Fibroblast of skin of right biceps (primary cell): ENCODE results near the gene LGALSL.

Experiments used
- DNase-seq: peaks from one replicate; pipeline ENCODE4 v3.0.0-alpha.2; 2013

The LGALSL gene

GRCh38 chr2:64453770-64454385 lies at the start of gene LGALSL:
Gene LGALSL, plus strand, starts transcription at chr2:64454162. Its CDS starts 384 bp downstream, at chr2:64454546.
- peak; percentile 32 for DNase-seq

DNA sequence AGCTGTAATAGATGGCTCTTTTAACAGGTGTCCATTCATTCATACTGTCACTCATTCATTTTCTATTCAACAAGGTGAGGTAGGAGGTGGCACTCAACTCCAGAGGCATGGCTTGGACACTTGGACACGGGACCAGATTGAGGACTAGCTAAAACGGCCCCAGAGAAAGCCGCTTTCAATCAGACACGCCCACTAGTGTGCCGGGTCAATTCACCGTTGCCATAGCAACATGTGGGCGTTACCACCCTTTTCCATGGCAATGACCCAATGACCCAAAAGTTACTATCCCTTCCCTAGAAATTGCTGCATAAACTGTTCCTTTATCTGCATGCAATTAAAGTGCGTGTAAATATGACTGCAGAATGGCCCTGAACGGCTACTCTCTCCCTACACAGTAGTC lies 49.2 kb upstream of the LGALSL start:
- DNase-seq: no peak

- DNase-seq: peak; percentile 91
Measured at GRCh38 chr2:64405581-64406406, 48.2 kb upstream of the LGALSL start.

- no peak for DNase-seq
Measured at GRCh38 chr2:64406407-64406774, 47.6 kb upstream of the LGALSL start.

DNA sequence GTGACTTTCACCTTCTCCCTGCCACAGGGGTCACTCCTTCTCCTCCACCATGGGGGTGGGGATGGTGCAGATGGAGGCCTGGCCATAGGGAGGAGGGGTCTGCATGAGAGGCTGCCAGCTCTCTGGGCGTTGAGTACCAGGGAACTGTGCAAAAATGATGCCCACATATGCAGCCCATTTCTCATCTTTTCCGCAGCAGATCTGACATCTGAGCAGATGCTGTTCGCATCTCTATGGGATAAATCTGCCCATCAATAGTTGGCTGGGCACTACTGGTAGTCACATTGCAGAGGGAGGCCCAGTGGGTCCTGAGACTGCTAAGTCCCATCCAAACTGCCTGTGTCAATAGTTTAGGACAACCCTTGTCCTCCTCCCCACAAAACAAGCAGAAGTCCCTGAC lies 45.9 kb upstream of the LGALSL start:
- DNase-seq: no peak

DNA sequence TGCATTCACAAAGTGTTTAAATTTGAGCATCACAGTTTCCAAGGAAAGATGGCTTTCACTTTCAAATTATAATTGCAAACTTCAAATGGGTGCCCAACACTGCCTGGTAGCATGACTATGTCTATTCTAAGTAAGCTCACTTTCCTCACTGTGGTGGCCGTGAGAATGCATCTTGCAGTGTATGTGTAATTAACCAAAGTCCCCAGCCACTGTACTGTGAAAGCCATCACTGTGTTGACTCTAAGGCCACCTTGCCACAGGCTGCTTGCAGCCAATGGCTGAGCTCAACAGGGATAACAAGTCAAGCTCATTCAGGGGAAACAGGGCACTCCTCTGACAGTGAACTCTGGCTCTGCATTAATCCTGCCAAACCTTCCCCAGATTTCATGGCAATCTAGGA lies 43.3 kb upstream of the LGALSL start:
- DNase-seq: no peak

DNA sequence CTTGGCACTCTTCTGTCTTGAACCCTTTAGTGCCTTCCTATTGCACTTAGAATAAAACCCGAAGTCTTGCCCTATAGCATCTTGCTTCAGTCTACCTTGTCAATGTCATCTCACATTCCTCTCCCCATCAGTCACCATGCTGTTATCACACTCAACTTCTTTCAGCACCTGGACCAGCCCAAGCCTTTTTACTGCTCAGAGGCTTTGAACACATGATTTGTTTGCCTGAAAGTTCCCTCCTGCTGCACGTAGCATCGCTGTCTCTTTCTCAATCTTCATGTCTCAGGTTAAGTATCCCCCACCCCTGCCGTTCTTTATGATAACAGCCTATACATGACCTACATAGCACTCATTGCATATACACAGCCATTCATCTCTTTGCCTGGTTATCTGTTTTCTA lies 41.3 kb upstream of the LGALSL start:
- DNase-seq: no peak

GRCh38 chr2:64414736-64415435 lies 39.1 kb upstream of the LGALSL start:
- no peak for DNase-seq

DNA sequence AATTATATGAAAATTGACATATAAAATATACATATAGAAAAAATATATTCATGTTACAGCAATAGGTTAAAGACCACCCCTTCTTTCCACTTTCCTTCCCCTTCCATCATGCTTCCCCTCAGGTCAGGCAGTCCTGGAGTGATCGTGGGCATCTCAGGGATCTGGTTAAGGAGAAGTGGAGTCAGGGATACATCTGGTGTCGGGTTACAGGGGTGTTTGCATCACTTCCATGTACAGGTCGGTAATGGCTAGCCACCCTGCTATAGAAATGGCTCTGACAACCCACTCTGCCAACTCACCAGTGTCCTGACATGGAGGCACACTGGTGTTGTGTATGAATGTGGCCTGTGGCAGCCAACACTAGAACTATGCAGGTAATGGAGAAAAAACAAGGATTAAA lies 36.3 kb upstream of the LGALSL start:
- no peak for DNase-seq

DNA sequence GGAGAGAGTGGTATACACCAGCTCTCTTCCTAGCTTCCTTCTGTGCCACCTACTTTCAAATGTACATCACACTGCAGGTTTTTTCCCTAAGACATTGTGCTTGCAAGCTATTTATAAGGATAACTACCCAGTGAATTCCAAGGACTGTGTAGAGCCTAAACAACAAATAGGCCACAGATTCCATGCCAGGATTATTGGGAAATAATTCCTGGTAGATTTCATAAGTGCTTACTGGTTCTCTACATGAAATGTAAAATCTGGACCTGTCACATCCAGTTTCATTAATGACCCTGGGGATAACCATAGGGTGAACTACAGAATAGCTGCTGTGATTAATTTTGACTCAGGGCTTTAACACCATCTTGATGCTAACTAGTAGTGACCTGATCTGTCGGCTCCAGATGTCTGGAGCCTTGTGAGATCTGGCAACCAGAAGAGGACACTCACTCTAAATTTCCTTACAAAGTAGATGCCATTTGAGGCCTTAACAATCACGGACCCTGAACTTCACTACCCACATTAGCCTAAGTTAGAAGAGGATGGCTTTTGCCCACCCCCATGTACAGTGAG lies 34.3 kb upstream of the LGALSL start:
- no peak for DNase-seq

DNA sequence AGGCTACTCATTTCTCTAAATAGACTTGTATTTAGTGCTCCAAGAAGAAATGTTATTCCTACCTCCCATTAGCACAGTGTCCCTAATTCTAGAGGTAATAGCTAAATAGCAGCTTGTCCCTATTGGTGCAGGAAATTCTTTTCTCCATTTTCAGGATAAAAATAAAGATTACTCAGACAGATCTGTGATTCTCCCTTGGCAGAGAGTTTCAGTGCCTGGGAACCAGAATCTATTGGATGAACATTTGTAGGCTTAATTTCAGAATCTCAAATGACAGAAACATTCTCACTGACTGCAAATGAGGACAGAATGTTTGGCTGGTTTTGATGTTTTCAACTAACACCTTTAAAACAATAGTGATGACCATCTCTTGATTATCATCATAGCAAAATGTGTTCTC lies 33.3 kb upstream of the LGALSL start:
- DNase-seq: no peak

- no peak for DNase-seq
Measured at GRCh38 chr2:64421201-64421600, 32.8 kb upstream of the LGALSL start.

DNA sequence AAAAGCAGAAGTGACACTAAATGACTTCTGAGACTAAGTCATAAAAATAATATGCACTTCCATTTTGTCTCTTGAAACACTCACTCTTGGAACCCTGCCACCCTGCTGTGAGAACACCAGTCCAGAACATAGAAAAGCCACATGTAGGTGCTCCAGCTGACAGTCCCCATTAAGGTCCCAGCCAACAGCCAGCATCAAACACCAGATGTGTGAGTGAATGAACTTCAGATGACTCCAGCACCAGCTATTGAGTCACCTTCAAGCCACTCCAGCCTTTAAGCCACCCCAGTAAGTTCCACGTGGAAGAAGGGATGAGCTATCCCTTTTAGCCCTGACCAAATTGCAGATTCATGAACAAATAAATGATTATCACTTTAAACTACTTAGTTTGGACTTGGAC lies 31.5 kb upstream of the LGALSL start:
- peak; percentile 30 for DNase-seq

DNA sequence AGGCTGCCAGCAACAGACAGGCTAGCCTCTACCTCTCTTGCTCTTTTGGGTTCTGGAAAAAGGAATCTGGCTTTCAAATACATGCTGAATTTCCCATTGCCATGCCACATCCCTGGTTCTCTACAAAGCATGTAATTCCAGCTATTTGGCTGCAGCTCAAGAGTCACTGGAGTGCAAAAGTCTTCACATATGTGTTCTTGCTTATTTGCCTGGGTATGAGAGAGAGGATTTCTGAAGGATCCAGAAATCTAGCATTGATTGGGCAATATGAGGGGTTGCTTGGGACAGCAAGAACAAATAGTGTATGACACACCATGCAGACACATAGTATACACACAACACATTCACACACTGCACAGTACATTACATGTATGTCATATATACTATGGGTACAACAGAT lies 30.7 kb upstream of the LGALSL start:
- DNase-seq: no peak

DNA sequence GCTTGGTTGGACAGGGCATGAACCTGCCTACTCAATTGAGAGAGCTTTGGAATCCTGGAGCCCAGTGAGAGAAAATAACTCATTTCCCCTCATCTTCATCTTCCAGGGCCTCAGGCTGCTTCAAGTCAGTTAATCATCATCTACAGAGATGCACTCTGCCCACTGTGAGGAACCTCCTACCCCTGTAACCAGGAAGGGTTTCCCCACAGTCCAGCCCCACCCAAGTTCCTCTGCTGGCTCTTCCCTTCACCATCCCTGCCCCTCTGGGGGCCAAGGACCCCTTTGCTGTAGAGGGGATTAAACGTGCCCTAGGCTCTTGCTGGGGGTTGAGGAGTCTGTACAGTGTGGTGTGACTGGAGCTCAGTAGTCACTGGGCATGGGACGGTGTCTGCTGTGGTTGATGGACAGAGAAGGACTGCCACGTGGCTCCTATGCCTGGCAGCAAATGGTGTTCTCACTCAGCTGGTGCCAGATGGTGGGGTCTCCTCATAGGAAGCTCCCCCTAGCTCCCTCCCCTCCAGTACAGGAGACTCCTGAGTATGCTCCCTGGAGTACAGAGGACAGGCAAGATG lies 29.5 kb upstream of the LGALSL start:
- DNase-seq: no peak

- DNase-seq: peak; percentile 57
Measured at GRCh38 chr2:64426183-64426952, 27.6 kb upstream of the LGALSL start.

DNA sequence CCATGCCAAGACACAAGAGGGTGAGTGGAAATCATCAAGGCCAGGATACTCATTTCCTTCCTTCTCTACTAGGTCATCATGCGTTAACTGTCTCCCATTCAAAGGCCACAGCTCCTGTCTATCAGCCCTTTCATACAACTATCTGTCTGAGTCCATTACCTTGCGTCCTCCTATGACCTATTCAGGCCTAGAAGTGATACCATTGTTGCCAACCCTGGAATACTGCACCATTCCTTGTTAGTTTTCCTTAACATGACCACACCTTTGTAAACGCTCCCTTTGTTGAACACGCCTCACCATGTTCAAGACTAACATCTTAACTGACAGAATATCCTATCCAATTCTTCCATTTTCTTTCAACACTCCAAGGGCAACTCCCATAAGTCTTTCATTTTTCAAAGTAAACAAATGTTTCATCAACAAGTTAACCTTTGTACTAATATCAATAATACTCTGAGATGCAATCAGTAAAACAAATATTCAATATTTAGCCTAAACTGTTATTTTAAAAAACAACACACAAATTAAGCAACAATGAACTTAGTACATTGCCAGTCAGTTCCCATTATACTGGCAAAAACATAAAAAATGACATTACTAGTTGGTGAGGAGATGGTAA lies 19.8 kb upstream of the LGALSL start:
- no peak for DNase-seq

GRCh38 chr2:64437883-64438282 lies 16.1 kb upstream of the LGALSL start:
- DNase-seq: no peak

- DNase-seq: no peak
Measured at GRCh38 chr2:64439194-64439593, 14.8 kb upstream of the LGALSL start.

DNA sequence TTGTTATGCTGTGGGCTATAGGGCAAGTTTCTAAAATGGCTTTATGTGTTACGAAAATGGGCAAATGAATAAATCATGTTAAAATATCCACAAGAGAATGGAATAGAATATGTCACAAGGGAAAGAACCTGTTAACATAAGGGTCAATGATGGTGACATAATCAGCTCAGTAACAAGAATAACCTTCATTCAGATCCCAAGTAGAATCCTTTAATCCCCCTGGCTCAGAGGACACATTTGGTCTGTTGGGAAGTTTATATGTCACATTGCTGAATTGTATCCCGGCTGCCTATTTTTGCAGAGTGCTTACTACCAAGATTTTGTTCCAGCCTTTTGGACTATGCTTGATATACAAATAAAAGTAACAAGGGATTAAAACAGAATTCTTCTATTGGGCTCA lies 13.1 kb upstream of the LGALSL start:
- no peak for DNase-seq

- no peak for DNase-seq
Measured at GRCh38 chr2:64442277-64442676, 11.7 kb upstream of the LGALSL start.

DNA sequence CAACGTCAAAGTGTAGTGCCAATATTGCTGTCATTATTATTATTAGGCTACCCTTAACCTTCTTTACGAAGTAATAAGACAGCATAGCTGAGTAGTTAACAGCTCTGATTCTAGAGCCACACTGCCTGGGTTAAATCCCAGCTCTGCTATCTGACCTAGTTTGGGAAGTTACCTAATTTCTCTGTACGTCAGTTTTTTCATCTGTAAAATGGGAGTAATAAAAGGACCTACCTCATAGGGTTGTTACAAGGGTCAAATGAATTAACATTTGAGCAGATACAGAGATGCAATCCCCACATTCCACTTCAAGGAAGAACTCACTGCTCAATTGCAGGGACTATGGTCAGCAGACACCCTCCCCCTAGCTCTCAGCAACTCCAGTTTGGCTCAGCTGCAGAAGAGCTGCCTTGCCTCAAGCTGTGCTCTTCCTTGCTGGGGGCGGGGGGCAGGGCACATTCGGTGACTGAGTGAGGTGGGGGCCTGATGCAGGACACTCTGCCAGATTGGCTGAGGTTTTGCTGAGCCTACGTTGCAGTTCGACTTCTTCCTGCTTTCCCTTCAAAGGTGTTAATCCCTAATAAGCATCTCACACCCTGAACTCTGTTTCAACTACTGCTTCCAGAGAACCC lies 11.0 kb upstream of the LGALSL start:
- no peak for DNase-seq
